Endothelial cell (in vitro differentiated cells): Measurements from ENCODE around the gene CDK8. TPM values are rescaled to one million over a fixed set of nuclear protein-coding genes. Genes with fewer than 3 reads are reported as not detected.
A peak's percentile ranks its signal among the peaks of the same experiment; 100 is the strongest.

Source experiments
- DNase-seq: peaks from one replicate; pipeline ENCODE4 v3.0.0; 2021; ENCODE audit warnings: low spot score
- H3K27ac Mint-ChIP-seq: one replicate; pipeline ENCODE4 v1.8.0; 2021; ENCODE audit warnings: mixed read lengths, inconsistent platforms; ENCODE audit not compliant: unreplicated experiment
- H3K27me3 Mint-ChIP-seq: one replicate; pipeline ENCODE4 v1.8.0; 2021; ENCODE audit warnings: mild to moderate bottlenecking, moderate library complexity, mixed read lengths, inconsistent platforms; ENCODE audit not compliant: unreplicated experiment
- H3K36me3 Mint-ChIP-seq: one replicate; pipeline ENCODE4 v1.8.0; 2021; ENCODE audit warnings: mild to moderate bottlenecking, low read depth, mixed read lengths, inconsistent platforms; ENCODE audit not compliant: unreplicated experiment
- H3K4me1 Mint-ChIP-seq: one replicate; pipeline ENCODE4 v1.8.0; 2021; ENCODE audit warnings: mild to moderate bottlenecking, mixed read lengths, inconsistent platforms; ENCODE audit not compliant: unreplicated experiment
- H3K4me3 Mint-ChIP-seq: one replicate; pipeline ENCODE4 v1.8.0; 2021; ENCODE audit warnings: mild to moderate bottlenecking, mixed read lengths, inconsistent platforms; ENCODE audit not compliant: unreplicated experiment
- H3K9me3 Mint-ChIP-seq: one replicate; pipeline ENCODE4 v1.8.0; 2021; ENCODE audit warnings: mixed read lengths, inconsistent platforms; ENCODE audit not compliant: unreplicated experiment
- CTCF ChIP-seq: fragments of 200-600 bp; sonication (generic); IDR thresholded peaks from one replicate; pipeline ENCODE4 v1.5.0; 2021; ENCODE audit warnings: antibody characterized with exemption; ENCODE audit not compliant: unreplicated experiment
- total RNA-seq: library from RNA; stranded (reverse); fragmentation: NEBNext Ultra II Directional; extraction: Animal tissue kit (Norgen Biotek cat#: 25700); gene quantifications from one replicate; pipeline ENCODE4 v1.2.1, GENCODE V29; 2021; ENCODE audit not compliant: unreplicated experiment

CDK8 gene
- total RNA-seq, 1 donor from 2014 or later = 18.1 TPM

GRCh38 chr13:26255691-26256277 lies 1.9 kb downstream of the CDK8 start:
- H3K4me3 Mint-ChIP-seq = peak overlapping the region; percentile 98
- no peak for DNase-seq
- TF ChIP-seq CTCF = peak; percentile 40
- no peaks in the 10 kb centered on the region for H3K36me3 Mint-ChIP-seq
- no peak overlapping the region for H3K27ac Mint-ChIP-seq
- H3K27me3 Mint-ChIP-seq = peaks cover 1% of the 10 kb centered on the region
- H3K4me1 Mint-ChIP-seq = peaks cover 19% of the 10 kb centered on the region
- no peaks in the 10 kb centered on the region for H3K9me3 Mint-ChIP-seq

DNA sequence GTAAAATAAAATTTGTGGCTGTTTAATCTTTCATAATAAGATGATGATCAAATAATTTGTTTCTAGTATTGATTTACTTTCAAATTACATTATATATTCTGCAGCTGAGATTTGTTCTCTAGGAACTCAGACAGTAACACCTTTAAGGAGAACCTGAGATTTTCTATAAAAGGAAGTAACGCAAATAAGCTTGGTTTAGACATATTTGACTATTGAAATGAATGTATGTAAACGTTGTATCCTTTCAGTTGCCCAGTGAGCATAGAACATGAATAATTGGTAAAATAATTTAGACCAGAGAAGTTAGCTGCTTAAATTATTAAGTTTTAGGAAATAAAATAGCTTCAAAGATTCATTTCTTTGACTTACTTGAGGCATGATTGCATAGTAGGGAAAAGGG lies 3.1 kb downstream of the CDK8 start:
- H3K36me3 Mint-ChIP-seq = no peaks in the 10 kb centered on the region
- TF ChIP-seq CTCF = no peak
- H3K4me3 Mint-ChIP-seq = no peak overlapping the region
- H3K27ac Mint-ChIP-seq = no peak overlapping the region
- no peak for DNase-seq
- peaks cover 19% of the 10 kb centered on the region for H3K4me1 Mint-ChIP-seq
- no peaks in the 10 kb centered on the region for H3K9me3 Mint-ChIP-seq
- no peaks in the 10 kb centered on the region for H3K27me3 Mint-ChIP-seq

DNA sequence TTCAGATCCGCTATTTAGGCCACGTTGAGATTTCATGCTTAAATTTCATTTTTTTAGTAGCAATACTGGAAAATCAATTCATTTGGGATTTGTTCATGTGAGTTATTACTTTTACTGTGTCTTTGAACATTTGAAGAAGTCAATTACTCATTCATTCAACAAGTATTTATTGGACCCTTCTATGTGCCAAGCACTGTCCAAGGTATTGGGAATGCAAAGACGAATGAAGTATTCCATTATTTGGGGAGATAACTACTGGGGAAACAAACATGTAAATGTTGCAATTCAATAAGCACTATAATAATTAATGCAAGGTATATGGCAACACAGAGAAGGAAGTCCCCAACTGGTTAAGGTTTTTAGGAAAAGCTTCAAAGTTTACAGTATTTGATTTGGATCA lies 5.7 kb downstream of the CDK8 start:
- H3K36me3 Mint-ChIP-seq = no peaks in the 10 kb centered on the region
- H3K4me1 Mint-ChIP-seq = peaks cover 19% of the 10 kb centered on the region
- H3K9me3 Mint-ChIP-seq = no peaks in the 10 kb centered on the region
- H3K27me3 Mint-ChIP-seq = no peaks in the 10 kb centered on the region
- no peak overlapping the region for H3K27ac Mint-ChIP-seq
- H3K4me3 Mint-ChIP-seq = no peak overlapping the region
- DNase-seq = no peak
- no peak for TF ChIP-seq CTCF

GRCh38 chr13:26262156-26262555 lies 8.2 kb downstream of the CDK8 start:
- Mint-ChIP-seq H3K27me3 (no peaks in the 10 kb centered on the region), H3K27ac (no peak overlapping the region), H3K4me1 (peaks cover 12% of the 10 kb centered on the region), H3K36me3 (no peaks in the 10 kb centered on the region), H3K9me3 (no peaks in the 10 kb centered on the region), H3K4me3 (no peak overlapping the region)
- no peak for TF ChIP-seq CTCF
- DNase-seq = no peak

DNA sequence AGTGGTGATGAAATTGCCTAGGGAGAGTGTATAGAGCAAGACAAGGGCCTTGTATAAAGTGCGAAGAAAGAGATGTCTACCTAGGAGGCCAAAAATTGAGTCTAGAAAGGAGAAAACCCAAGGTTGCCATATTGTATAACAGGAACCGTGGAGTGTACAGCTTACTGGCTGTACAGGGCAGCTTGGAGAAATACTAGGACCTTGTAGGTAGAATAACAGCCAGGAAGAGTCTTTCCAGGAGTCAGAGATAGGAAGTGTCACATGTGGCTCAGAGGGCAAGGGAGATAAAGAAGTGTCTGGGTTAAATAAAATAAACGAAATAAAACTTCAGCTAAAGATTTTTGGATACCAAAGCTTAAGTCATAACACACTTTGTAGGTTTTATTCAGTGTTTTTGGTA lies 12.4 kb downstream of the CDK8 start:
- TF ChIP-seq CTCF = no peak
- Mint-ChIP-seq H3K4me3 (no peak overlapping the region), H3K36me3 (no peaks in the 10 kb centered on the region), H3K4me1 (peaks cover 7% of the 10 kb centered on the region), H3K27ac (no peak overlapping the region), H3K27me3 (no peaks in the 10 kb centered on the region), H3K9me3 (no peaks in the 10 kb centered on the region)
- no peak for DNase-seq
